SK-N-SH (cell line): Measurements from ENCODE around the gene TMPRSS6. TPM values are rescaled to one million over a fixed set of nuclear protein-coding genes. Genes with fewer than 3 reads are reported as not detected.

Source experiments
- CTCF ChIA-PET: fragments of 300-600, 350-600 bp; formaldehyde crosslinking; extraction: SDS; loops from one replicate; lab custom pipeline; 2021; lab: Yijun Ruan, JAX
- POLR2A ChIA-PET: fragments of 350-600 bp; sonication (Branson Sonifier 250); formaldehyde crosslinking; extraction: SDS; loops from one replicate; lab custom pipeline; 2020; ENCODE audit warnings: antibody characterized with exemption, inconsistent platforms; lab: Yijun Ruan, JAX
- DNase-seq: peaks from one replicate; pipeline ENCODE4 v3.0.0; 2012
- H2AFZ ChIP-seq: fragments of 200-600 bp; sonication (generic); 2 replicates; pipeline ENCODE4 v1.8.1; 2016; ENCODE audit warnings: antibody characterized with exemption, mild to moderate bottlenecking, low read depth
- H3F3A ChIP-seq: fragments of 200-600 bp; sonication (generic); replicated peaks from 2 replicates; pipeline ENCODE3; 2016; ENCODE audit warnings: antibody characterized with exemption, mild to moderate bottlenecking; ENCODE audit not compliant: insufficient read depth
- H3K27ac ChIP-seq, 2 experiments: fragments of 200-500 bp in 1 of 2; fragments of 200-600 bp in 1 of 2; sonication (Bioruptor generic) in 1 of 2; sonication (generic), shearing (Covaris generic) in 1 of 2; 2 replicates each; pipeline versions ENCODE4 v1.5.1 to v1.6.1; 2014 to 2016; ENCODE audit warnings: low read depth in 2 of 2, inconsistent platforms in 1 of 2, low read length in 1 of 2, mild to moderate bottlenecking in 1 of 2, mixed read lengths in 1 of 2
- H3K27me3 ChIP-seq: fragments of 200-600 bp; sonication (generic), shearing (Covaris generic); 2 replicates; pipeline ENCODE4 v1.6.1; 2016; ENCODE audit warnings: mixed run types; ENCODE audit not compliant: insufficient read depth
- H3K36me3 ChIP-seq, 2 experiments: fragments of 200-500 bp in 1 of 2; fragments of 200-600 bp in 1 of 2; sonication (Bioruptor generic) in 1 of 2; sonication (generic) in 1 of 2; replicated peaks in 1 of 2; 2 replicates each; pipeline versions ENCODE3 to v1.5.1; 2014 to 2016; ENCODE audit warnings: low read length in 1 of 2, mild to moderate bottlenecking in 1 of 2; ENCODE audit not compliant: insufficient read depth in 2 of 2, control insufficient read depth in 1 of 2
- H3K4me1 ChIP-seq, 2 experiments: fragments of 200-500 bp in 1 of 2; fragments of 200-600 bp in 1 of 2; sonication (Bioruptor generic) in 1 of 2; sonication (generic), shearing (Covaris generic) in 1 of 2; 2 replicates each; pipeline versions ENCODE4 v1.5.1 to v1.6.1; 2014 to 2016; ENCODE audit warnings: low read depth in 1 of 2, low read length in 1 of 2, mixed run types in 1 of 2; ENCODE audit not compliant: insufficient read depth in 2 of 2, control insufficient read depth in 1 of 2
- H3K4me2 ChIP-seq: fragments of 200-600 bp; sonication (generic), shearing (Covaris generic); 2 replicates; pipeline ENCODE4 v1.6.1; 2017; ENCODE audit warnings: mixed run types
- H3K4me3 ChIP-seq, 2 experiments: fragments of 200-500 bp in 1 of 2; fragments of 200-600 bp in 1 of 2; sonication (Bioruptor generic) in 1 of 2; sonication (generic), shearing (Covaris generic) in 1 of 2; 2 replicates each; pipeline versions ENCODE4 v1.5.1 to v1.8.1; 2014 to 2016; ENCODE audit warnings: low read depth in 2 of 2, inconsistent platforms in 1 of 2, low read length in 1 of 2, mild to moderate bottlenecking in 1 of 2, mixed read lengths in 1 of 2, moderate library complexity in 1 of 2
- H3K79me2 ChIP-seq: fragments of 200-600 bp; sonication (generic); 2 replicates; pipeline ENCODE4 v1.8.1; 2017; ENCODE audit warnings: mild to moderate bottlenecking; ENCODE audit not compliant: insufficient read depth
- H3K9ac ChIP-seq: fragments of 200-600 bp; sonication (generic); 2 replicates; pipeline ENCODE4 v1.6.1; 2017; ENCODE audit warnings: mixed run types
- H3K9me2 ChIP-seq: fragments of 200-600 bp; sonication (generic); 2 replicates; pipeline ENCODE4 v1.6.1; 2017; ENCODE audit warnings: mixed run types
- H3K9me3 ChIP-seq: fragments of 200-600 bp; sonication (generic); 2 replicates; pipeline ENCODE4 v1.6.1; 2017; ENCODE audit warnings: mixed run types, mild to moderate bottlenecking, moderate library complexity
- H4K20me1 ChIP-seq: fragments of 200-600 bp; sonication (generic); 2 replicates; pipeline ENCODE4 v1.6.1; 2017; ENCODE audit warnings: mild to moderate bottlenecking, mixed run types; ENCODE audit not compliant: insufficient read depth
- EZH2phosphoT487 ChIP-seq: fragments of 200-600 bp; sonication (generic); IDR thresholded peaks from 2 replicates; pipeline ENCODE4 v1.6.1; 2017; ENCODE audit warnings: low read depth, mixed run types, mild to moderate bottlenecking, antibody characterized with exemption, moderate library complexity, borderline replicate concordance
- FOXJ3 ChIP-seq: sonication (generic); formaldehyde crosslinking; IDR thresholded peaks from 2 replicates; pipeline ENCODE4 v1.5.1; 2020; ENCODE audit warnings: mild to moderate bottlenecking, missing genetic modification reagents
- MAX ChIP-seq: IDR thresholded peaks from 2 replicates; pipeline ENCODE4 v1.4.0; 2012; ENCODE audit warnings: low read depth
- MEF2A ChIP-seq: IDR thresholded peaks from 2 replicates; pipeline ENCODE4 v1.4.0; 2012; ENCODE audit warnings: low read depth, borderline replicate concordance
- MXI1 ChIP-seq: IDR thresholded peaks from 2 replicates; pipeline ENCODE4 v1.6.1; 2012; ENCODE audit warnings: mild to moderate bottlenecking, low read depth, low read length, improper control_type of control experiment
- NFIC ChIP-seq: IDR thresholded peaks from 2 replicates; pipeline ENCODE4 v1.4.0; 2012; ENCODE audit warnings: borderline replicate concordance
- RAD21 ChIP-seq: IDR thresholded peaks from 2 replicates; pipeline ENCODE4 v1.6.1; 2012; ENCODE audit warnings: mild to moderate bottlenecking, low read length
- RFX5 ChIP-seq: IDR thresholded peaks from 2 replicates; pipeline ENCODE4 v1.6.1; 2012; ENCODE audit warnings: mild to moderate bottlenecking, improper control_type of control experiment, low read length
- TAF1 ChIP-seq: IDR thresholded peaks from 2 replicates; pipeline ENCODE4 v1.6.1; 2012; ENCODE audit warnings: low read depth, mild to moderate bottlenecking, low read length, moderate library complexity, borderline replicate concordance
- TCF12 ChIP-seq: IDR thresholded peaks from 2 replicates; pipeline ENCODE4 v1.4.0; 2012
- WGBS: methylation state at CpG from one replicate; pipeline ENCODE4 v1.1.6; 2017; ENCODE audit warnings: low lambda C conversion rate; 5-methylcytosine and 5-hydroxymethylcytosine counted together
- polyA plus RNA-seq, 3 experiments: library from polyadenylated mRNA; depleted of rRNA; stranded (reverse); fragments of >200 nt; gene quantifications; 2 replicates each; pipeline ENCODE4 v1.2.3, GENCODE V29; 2012

Gene TMPRSS6
- polyA plus RNA-seq, 1 of the 3 experiments (the other 2 are of a cell fraction): not detected

DNA sequence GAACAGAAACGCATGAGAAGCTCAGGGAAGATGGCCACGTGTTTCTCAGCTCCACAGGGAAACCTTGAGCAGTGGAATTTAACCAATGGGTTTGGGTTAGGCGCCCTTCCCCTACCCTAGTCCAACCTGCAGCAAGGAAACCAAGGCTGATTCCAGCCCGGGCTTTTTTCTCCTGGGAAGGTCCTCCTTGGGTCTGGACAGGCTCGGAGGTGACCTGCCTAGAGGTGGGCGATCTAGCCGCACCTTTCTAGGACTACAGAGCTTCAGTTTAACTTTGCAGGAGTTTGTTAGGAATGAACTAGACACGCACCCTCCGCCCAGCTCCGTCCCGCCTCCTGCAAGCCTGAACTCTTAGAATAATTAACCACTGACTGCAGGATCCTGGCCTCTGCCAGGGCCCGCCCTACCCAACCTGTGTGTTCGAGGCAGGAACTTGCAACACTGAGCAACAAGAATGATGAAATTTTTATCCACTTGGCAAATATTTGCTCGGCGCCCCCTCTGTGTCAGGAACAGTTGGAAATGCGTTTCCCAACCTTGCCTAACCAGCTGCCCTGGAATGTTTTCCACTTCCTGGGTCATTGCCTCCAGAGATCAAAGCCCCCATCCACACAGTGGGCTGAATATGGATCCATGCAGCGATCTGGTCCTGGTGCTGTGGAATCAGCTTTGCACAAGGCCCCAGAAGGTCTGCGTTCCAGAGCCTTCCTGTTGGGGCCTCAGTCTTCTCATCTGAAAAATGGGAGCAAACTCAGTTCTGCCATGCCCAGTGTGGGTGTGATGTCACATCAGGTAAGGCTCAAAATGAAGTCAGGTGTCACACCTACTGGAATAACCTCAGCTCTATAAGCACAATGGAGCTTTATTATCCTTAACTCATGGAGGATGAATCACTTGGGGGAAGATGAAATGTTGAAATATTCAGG lies 76.7 kb downstream of the TMPRSS6 start:
- Histone ChIP-seq H3K9ac (no peak overlapping the region), H3K4me1 (no peaks in the 10 kb centered on the region), H3K4me3 (no peak overlapping the region), H3K9me3 (no peaks in the 10 kb centered on the region), H4K20me1 (no peaks in the 10 kb centered on the region), H3F3A (no peaks in the 10 kb centered on the region), H3K4me2 (no peak overlapping the region), H3K79me2 (no peaks in the 10 kb centered on the region), H2AFZ (no peak overlapping the region), H3K27me3 (no peaks in the 10 kb centered on the region), H3K27ac (no peak overlapping the region), H3K9me2 (no peaks in the 10 kb centered on the region), H3K36me3 (peaks cover 0 to 20% of the 10 kb centered on the region in 2 experiments)
- WGBS: 78% methylated on average over 10 of the region's 18 CpGs
- DNase-seq: no peak
- no peak for TF ChIP-seq TCF12
- ChIA-PET POLR2A (interaction anchor here (0.7 to 1.2 kb wide), 3 partner anchors 19 to 586 kb away, joined by 3 read pairs; partner anchors contain the start of gene KCTD17), CTCF (interaction anchor here (0.7 to 2.0 kb wide), 6 partner anchors 10 to 228 kb away, joined by 3 to 8 read pairs (median 6); partner anchors contain the start of genes MPST and TST)

- Histone ChIP-seq H3F3A (no peaks in the 10 kb centered on the region), H3K4me3 (no peak overlapping the region), H3K9me2 (no peaks in the 10 kb centered on the region), H3K9me3 (no peaks in the 10 kb centered on the region), H3K9ac (no peak overlapping the region), H3K36me3 (peaks cover 0 to 26% of the 10 kb centered on the region in 2 experiments), H4K20me1 (no peaks in the 10 kb centered on the region), H3K4me2 (no peak overlapping the region), H3K79me2 (no peaks in the 10 kb centered on the region), H2AFZ (no peak overlapping the region), H3K4me1 (no peaks in the 10 kb centered on the region), H3K27me3 (no peaks in the 10 kb centered on the region), H3K27ac (no peak overlapping the region)
- ChIA-PET POLR2A (interaction anchor here (0.7 to 1.2 kb wide), 3 partner anchors 19 to 586 kb away, joined by 3 read pairs; partner anchors contain the start of gene KCTD17), CTCF (interaction anchor here (0.7 to 2.0 kb wide), 7 partner anchors 9 to 228 kb away, joined by 3 to 8 read pairs (median 5); partner anchors contain the start of genes MPST and TST)
- no peak for DNase-seq
- no peak for TF ChIP-seq FOXJ3
- TF ChIP-seq MAX: no peak
- no peak for TF ChIP-seq RAD21
- no peak for TF ChIP-seq EZH2phosphoT487
- TF ChIP-seq MXI1: no peak
- no peak for TF ChIP-seq TAF1
- no peak for TF ChIP-seq RFX5
- no peak for TF ChIP-seq MEF2A
- no peak for TF ChIP-seq NFIC
- 76% methylated on average over 2 of the region's 2 CpGs for WGBS
Measured at GRCh38 chr22:37032134-37032534, 77.4 kb downstream of the TMPRSS6 start.
